SK-N-SH (cell line): ENCODE measurements around the gene MFAP3L. TPM values are rescaled to one million over a fixed set of nuclear protein-coding genes. Genes with fewer than 3 reads are reported as not detected.

Experiments used
- CTCF ChIA-PET: fragments of 300-600, 350-600 bp; formaldehyde crosslinking; extraction: SDS; loops from one replicate; lab custom pipeline; 2021; lab: Yijun Ruan, JAX
- POLR2A ChIA-PET: fragments of 350-600 bp; sonication (Branson Sonifier 250); formaldehyde crosslinking; extraction: SDS; loops from one replicate; lab custom pipeline; 2020; ENCODE audit warnings: antibody characterized with exemption, inconsistent platforms; lab: Yijun Ruan, JAX
- DNase-seq: peaks from one replicate; pipeline ENCODE4 v3.0.0; 2012
- H2AFZ ChIP-seq: fragments of 200-600 bp; sonication (generic); 2 replicates; pipeline ENCODE4 v1.8.1; 2016; ENCODE audit warnings: antibody characterized with exemption, mild to moderate bottlenecking, low read depth
- H3F3A ChIP-seq: fragments of 200-600 bp; sonication (generic); replicated peaks from 2 replicates; pipeline ENCODE3; 2016; ENCODE audit warnings: antibody characterized with exemption, mild to moderate bottlenecking; ENCODE audit not compliant: insufficient read depth
- H3K27ac ChIP-seq, 2 experiments: fragments of 200-500 bp in 1 of 2; fragments of 200-600 bp in 1 of 2; sonication (Bioruptor generic) in 1 of 2; sonication (generic), shearing (Covaris generic) in 1 of 2; 2 replicates each; pipeline versions ENCODE4 v1.5.1 to v1.6.1; 2014 to 2016; ENCODE audit warnings: low read depth in 2 of 2, inconsistent platforms in 1 of 2, low read length in 1 of 2, mild to moderate bottlenecking in 1 of 2, mixed read lengths in 1 of 2
- H3K27me3 ChIP-seq: fragments of 200-600 bp; sonication (generic), shearing (Covaris generic); 2 replicates; pipeline ENCODE4 v1.6.1; 2016; ENCODE audit warnings: mixed run types; ENCODE audit not compliant: insufficient read depth
- H3K36me3 ChIP-seq, 2 experiments: fragments of 200-500 bp in 1 of 2; fragments of 200-600 bp in 1 of 2; sonication (Bioruptor generic) in 1 of 2; sonication (generic) in 1 of 2; replicated peaks in 1 of 2; 2 replicates each; pipeline versions ENCODE3 to v1.5.1; 2014 to 2016; ENCODE audit warnings: low read length in 1 of 2, mild to moderate bottlenecking in 1 of 2; ENCODE audit not compliant: insufficient read depth in 2 of 2, control insufficient read depth in 1 of 2
- H3K4me1 ChIP-seq, 2 experiments: fragments of 200-500 bp in 1 of 2; fragments of 200-600 bp in 1 of 2; sonication (Bioruptor generic) in 1 of 2; sonication (generic), shearing (Covaris generic) in 1 of 2; 2 replicates each; pipeline versions ENCODE4 v1.5.1 to v1.6.1; 2014 to 2016; ENCODE audit warnings: low read depth in 1 of 2, low read length in 1 of 2, mixed run types in 1 of 2; ENCODE audit not compliant: insufficient read depth in 2 of 2, control insufficient read depth in 1 of 2
- H3K4me2 ChIP-seq: fragments of 200-600 bp; sonication (generic), shearing (Covaris generic); 2 replicates; pipeline ENCODE4 v1.6.1; 2017; ENCODE audit warnings: mixed run types
- H3K4me3 ChIP-seq, 2 experiments: fragments of 200-500 bp in 1 of 2; fragments of 200-600 bp in 1 of 2; sonication (Bioruptor generic) in 1 of 2; sonication (generic), shearing (Covaris generic) in 1 of 2; 2 replicates each; pipeline versions ENCODE4 v1.5.1 to v1.8.1; 2014 to 2016; ENCODE audit warnings: low read depth in 2 of 2, inconsistent platforms in 1 of 2, low read length in 1 of 2, mild to moderate bottlenecking in 1 of 2, mixed read lengths in 1 of 2, moderate library complexity in 1 of 2
- H3K79me2 ChIP-seq: fragments of 200-600 bp; sonication (generic); 2 replicates; pipeline ENCODE4 v1.8.1; 2017; ENCODE audit warnings: mild to moderate bottlenecking; ENCODE audit not compliant: insufficient read depth
- H3K9ac ChIP-seq: fragments of 200-600 bp; sonication (generic); 2 replicates; pipeline ENCODE4 v1.6.1; 2017; ENCODE audit warnings: mixed run types
- H3K9me2 ChIP-seq: fragments of 200-600 bp; sonication (generic); 2 replicates; pipeline ENCODE4 v1.6.1; 2017; ENCODE audit warnings: mixed run types
- H3K9me3 ChIP-seq: fragments of 200-600 bp; sonication (generic); 2 replicates; pipeline ENCODE4 v1.6.1; 2017; ENCODE audit warnings: mixed run types, mild to moderate bottlenecking, moderate library complexity
- H4K20me1 ChIP-seq: fragments of 200-600 bp; sonication (generic); 2 replicates; pipeline ENCODE4 v1.6.1; 2017; ENCODE audit warnings: mild to moderate bottlenecking, mixed run types; ENCODE audit not compliant: insufficient read depth
- ELF1 ChIP-seq: IDR thresholded peaks from 2 replicates; pipeline ENCODE4 v1.4.0; 2012
- EP300 ChIP-seq, 2 experiments: IDR thresholded peaks; 2 replicates each; pipeline versions ENCODE4 v1.4.0 to v1.6.1; 2012; ENCODE audit warnings: borderline replicate concordance in 1 of 2, low read depth in 1 of 2, low read length in 1 of 2
- EZH2phosphoT487 ChIP-seq: fragments of 200-600 bp; sonication (generic); IDR thresholded peaks from 2 replicates; pipeline ENCODE4 v1.6.1; 2017; ENCODE audit warnings: low read depth, mixed run types, mild to moderate bottlenecking, antibody characterized with exemption, moderate library complexity, borderline replicate concordance
- FOSL2 ChIP-seq: IDR thresholded peaks from 2 replicates; pipeline ENCODE4 v1.4.0; 2012; ENCODE audit warnings: low read depth, mild to moderate bottlenecking, moderate library complexity, borderline replicate concordance
- FOXJ3 ChIP-seq: sonication (generic); formaldehyde crosslinking; IDR thresholded peaks from 2 replicates; pipeline ENCODE4 v1.5.1; 2020; ENCODE audit warnings: mild to moderate bottlenecking, missing genetic modification reagents
- FOXM1 ChIP-seq: IDR thresholded peaks from 2 replicates; pipeline ENCODE4 v1.4.0; 2012; ENCODE audit warnings: low read depth, mild to moderate bottlenecking
- GABPA ChIP-seq: IDR thresholded peaks from 2 replicates; pipeline ENCODE4 v1.4.0; 2012; ENCODE audit warnings: low read depth, mild to moderate bottlenecking
- GATA2 ChIP-seq: sonication (generic); formaldehyde crosslinking; IDR thresholded peaks from 2 replicates; pipeline ENCODE4 v1.5.0; 2020; ENCODE audit warnings: mild to moderate bottlenecking, missing genetic modification reagents
- JUND ChIP-seq: IDR thresholded peaks from 2 replicates; pipeline ENCODE4 v1.4.0; 2012
- MXI1 ChIP-seq: IDR thresholded peaks from 2 replicates; pipeline ENCODE4 v1.6.1; 2012; ENCODE audit warnings: mild to moderate bottlenecking, low read depth, low read length, improper control_type of control experiment
- NFIC ChIP-seq: IDR thresholded peaks from 2 replicates; pipeline ENCODE4 v1.4.0; 2012; ENCODE audit warnings: borderline replicate concordance
- NRF1 ChIP-seq: IDR thresholded peaks from 2 replicates; pipeline ENCODE4 v1.6.1; 2012; ENCODE audit warnings: low read depth, mild to moderate bottlenecking, low read length
- POLR2AphosphoS5 ChIP-seq: IDR thresholded peaks from 2 replicates; pipeline ENCODE4 v1.6.1; 2012; ENCODE audit warnings: low read depth, low read length
- RAD21 ChIP-seq: IDR thresholded peaks from 2 replicates; pipeline ENCODE4 v1.6.1; 2012; ENCODE audit warnings: mild to moderate bottlenecking, low read length
- RFX5 ChIP-seq: IDR thresholded peaks from 2 replicates; pipeline ENCODE4 v1.6.1; 2012; ENCODE audit warnings: mild to moderate bottlenecking, improper control_type of control experiment, low read length
- SIN3A ChIP-seq: IDR thresholded peaks from 2 replicates; pipeline ENCODE4 v1.6.1; 2012; ENCODE audit warnings: low read depth, mild to moderate bottlenecking, low read length, moderate library complexity, borderline replicate concordance
- TAF1 ChIP-seq: IDR thresholded peaks from 2 replicates; pipeline ENCODE4 v1.6.1; 2012; ENCODE audit warnings: low read depth, mild to moderate bottlenecking, low read length, moderate library complexity, borderline replicate concordance
- TCF12 ChIP-seq: IDR thresholded peaks from 2 replicates; pipeline ENCODE4 v1.4.0; 2012
- TEAD4 ChIP-seq: IDR thresholded peaks from 2 replicates; pipeline ENCODE4 v1.4.0; 2012; ENCODE audit warnings: mild to moderate bottlenecking, borderline replicate concordance; ENCODE audit not compliant: insufficient read depth
- YY1 ChIP-seq: IDR thresholded peaks from 2 replicates; pipeline ENCODE4 v1.4.0; 2012; ENCODE audit warnings: low read depth, mild to moderate bottlenecking
- whole genome bisulfite sequencing: methylation state at CpG from one replicate; pipeline ENCODE4 v1.1.6; 2017; ENCODE audit warnings: low lambda C conversion rate; 5-methylcytosine and 5-hydroxymethylcytosine counted together
- polyA plus RNA-seq, 3 experiments: library from polyadenylated mRNA; depleted of rRNA; stranded (reverse); fragments of >200 nt; gene quantifications; 2 replicates each; pipeline ENCODE4 v1.2.3, GENCODE V29; 2012
- TF ChIP-seq, protein P1 (sequence below): IDR thresholded peaks from 2 replicates; pipeline ENCODE4 v1.4.0; 2012; ENCODE audit warnings: low read depth, borderline replicate concordance
- TF ChIP-seq, protein P2 (sequence below): fragments of 150-350 bp; IDR thresholded peaks from 2 replicates; pipeline ENCODE4 v1.6.1; 2016; ENCODE audit warnings: mild to moderate bottlenecking, low read depth, low read length
- TF ChIP-seq, protein P3 (sequence below): IDR thresholded peaks from 2 replicates; pipeline ENCODE4; 2012
- TF ChIP-seq, protein P4 (sequence below): IDR thresholded peaks from 2 replicates; pipeline ENCODE4 v1.6.1; 2012; ENCODE audit warnings: mild to moderate bottlenecking, low read depth, low read length, moderate library complexity

The MFAP3L gene
- polyA plus RNA-seq, 1 of the 3 experiments (the other 2 are of a cell fraction), result 5.4 TPM

DNA sequence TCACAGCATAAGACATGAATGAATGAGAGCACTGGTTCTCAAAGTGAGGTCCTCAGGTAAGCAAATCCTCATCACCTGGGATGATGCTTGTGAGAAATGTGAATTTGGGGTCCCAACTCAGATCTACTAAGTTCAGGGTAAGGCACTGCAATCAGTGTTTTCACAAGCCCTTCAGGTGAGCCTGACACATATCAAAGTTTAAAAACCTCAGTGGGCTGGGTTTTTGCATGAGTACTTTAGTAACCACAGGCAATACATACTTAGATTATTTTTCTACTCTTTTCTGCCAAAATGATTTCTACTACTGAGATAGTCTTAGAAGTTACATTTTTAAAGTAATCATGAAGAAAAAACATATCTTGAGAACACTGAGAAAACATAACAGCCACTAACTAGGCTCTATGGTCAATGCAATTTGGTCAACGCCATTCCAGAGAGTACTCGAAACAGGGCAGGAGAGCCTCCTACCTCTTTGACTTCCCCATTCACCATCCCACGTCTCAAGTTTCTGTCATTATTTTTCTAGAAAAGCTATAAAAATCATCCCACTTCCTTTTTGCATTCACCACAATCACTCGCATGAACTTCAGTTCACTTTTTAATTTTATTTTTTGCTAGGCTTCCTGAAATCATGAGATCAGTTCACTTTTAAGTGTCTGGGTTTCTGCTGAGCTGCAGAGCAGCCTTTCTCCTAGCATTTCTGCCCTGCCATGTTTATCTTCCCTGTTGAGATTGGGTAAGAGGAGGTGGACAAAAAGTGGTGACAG lies 73.8 kb downstream of the MFAP3L start:
- no peaks in the 10 kb centered on the region for H3K9me3 ChIP-seq
- H3K79me2 ChIP-seq, result no peaks in the 10 kb centered on the region
- no peak overlapping the region for H3K4me3 ChIP-seq
- TF ChIP-seq, protein P1, sequence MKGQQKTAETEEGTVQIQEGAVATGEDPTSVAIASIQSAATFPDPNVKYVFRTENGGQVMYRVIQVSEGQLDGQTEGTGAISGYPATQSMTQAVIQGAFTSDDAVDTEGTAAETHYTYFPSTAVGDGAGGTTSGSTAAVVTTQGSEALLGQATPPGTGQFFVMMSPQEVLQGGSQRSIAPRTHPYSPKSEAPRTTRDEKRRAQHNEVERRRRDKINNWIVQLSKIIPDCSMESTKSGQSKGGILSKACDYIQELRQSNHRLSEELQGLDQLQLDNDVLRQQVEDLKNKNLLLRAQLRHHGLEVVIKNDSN, result no peak
- TF ChIP-seq EZH2phosphoT487 (no peak), MXI1 (no peak), FOXM1 (no peak), ELF1 (no peak), TCF12 (no peak), JUND (no peak), GABPA (no peak), SIN3A (no peak), NFIC (no peak)
- TF ChIP-seq, protein P2, sequence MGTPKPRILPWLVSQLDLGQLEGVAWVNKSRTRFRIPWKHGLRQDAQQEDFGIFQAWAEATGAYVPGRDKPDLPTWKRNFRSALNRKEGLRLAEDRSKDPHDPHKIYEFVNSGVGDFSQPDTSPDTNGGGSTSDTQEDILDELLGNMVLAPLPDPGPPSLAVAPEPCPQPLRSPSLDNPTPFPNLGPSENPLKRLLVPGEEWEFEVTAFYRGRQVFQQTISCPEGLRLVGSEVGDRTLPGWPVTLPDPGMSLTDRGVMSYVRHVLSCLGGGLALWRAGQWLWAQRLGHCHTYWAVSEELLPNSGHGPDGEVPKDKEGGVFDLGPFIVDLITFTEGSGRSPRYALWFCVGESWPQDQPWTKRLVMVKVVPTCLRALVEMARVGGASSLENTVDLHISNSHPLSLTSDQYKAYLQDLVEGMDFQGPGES, result no peak
- TF ChIP-seq, protein P3, sequence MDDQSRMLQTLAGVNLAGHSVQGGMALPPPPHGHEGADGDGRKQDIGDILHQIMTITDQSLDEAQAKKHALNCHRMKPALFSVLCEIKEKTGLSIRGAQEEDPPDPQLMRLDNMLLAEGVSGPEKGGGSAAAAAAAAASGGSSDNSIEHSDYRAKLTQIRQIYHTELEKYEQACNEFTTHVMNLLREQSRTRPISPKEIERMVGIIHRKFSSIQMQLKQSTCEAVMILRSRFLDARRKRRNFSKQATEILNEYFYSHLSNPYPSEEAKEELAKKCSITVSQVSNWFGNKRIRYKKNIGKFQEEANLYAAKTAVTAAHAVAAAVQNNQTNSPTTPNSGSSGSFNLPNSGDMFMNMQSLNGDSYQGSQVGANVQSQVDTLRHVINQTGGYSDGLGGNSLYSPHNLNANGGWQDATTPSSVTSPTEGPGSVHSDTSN, result no peak
- ChIA-PET POLR2A (no interaction called here), CTCF (no interaction called here)
- H3K27ac ChIP-seq, result no peak overlapping the region
- no peak overlapping the region for H2AFZ ChIP-seq
- no peak overlapping the region for H3K4me2 ChIP-seq
- no peak overlapping the region for H3K9ac ChIP-seq
- H3K27me3 ChIP-seq, result no peaks in the 10 kb centered on the region
- H3K9me2 ChIP-seq, result no peaks in the 10 kb centered on the region
- DNase-seq, result no peak
- no peaks in the 10 kb centered on the region for H3K36me3 ChIP-seq
- 79% methylated on average over 4 of the region's 4 CpGs for WGBS
- no peaks in the 10 kb centered on the region for H3F3A ChIP-seq
- peaks cover 0 to 7% of the 10 kb centered on the region in 2 experiments; a peak in 1 of 4 replicates for H3K4me1 ChIP-seq
- H4K20me1 ChIP-seq, result no peaks in the 10 kb centered on the region

DNA sequence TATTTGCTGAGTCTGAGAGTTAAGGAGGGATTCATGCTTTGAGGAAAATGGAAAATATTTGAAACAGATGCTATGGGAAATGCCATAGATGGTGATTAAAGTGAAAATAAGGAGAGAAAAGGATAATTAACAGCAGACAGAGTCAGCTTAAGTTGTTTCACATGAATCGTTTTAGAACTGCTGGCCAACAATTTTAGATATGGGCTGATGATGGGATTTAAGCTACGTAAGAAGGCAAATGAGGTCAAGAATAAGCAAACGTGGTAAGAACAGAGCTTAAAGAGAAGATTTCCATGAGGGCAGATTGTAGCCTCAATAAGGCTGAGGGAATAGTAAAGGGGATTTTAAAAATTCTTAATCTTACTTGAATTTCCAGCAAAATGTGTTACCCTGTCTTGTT lies 77.9 kb downstream of the MFAP3L start:
- no peaks in the 10 kb centered on the region for H3K36me3 ChIP-seq
- H3K9me3 ChIP-seq, result no peaks in the 10 kb centered on the region
- whole genome bisulfite sequencing, result 57% methylated on average over 3 of the region's 3 CpGs
- no peak for DNase-seq
- no peaks in the 10 kb centered on the region for H3F3A ChIP-seq
- peaks cover 0 to 3% of the 10 kb centered on the region in 2 experiments; a peak in 1 of 4 replicates for H3K4me1 ChIP-seq
- no peak overlapping the region for H3K9ac ChIP-seq
- no peak overlapping the region for H3K4me2 ChIP-seq
- no peaks in the 10 kb centered on the region for H3K9me2 ChIP-seq
- H3K4me3 ChIP-seq, result no peak overlapping the region
- ChIA-PET CTCF (interaction anchor here (0.7 kb wide), 1 partner anchor 173 kb away, joined by 3 read pairs; no protein-coding TSS in a partner anchor), POLR2A (no interaction called here)
- no peaks in the 10 kb centered on the region for H3K79me2 ChIP-seq
- no peak overlapping the region for H2AFZ ChIP-seq
- H4K20me1 ChIP-seq, result no peaks in the 10 kb centered on the region
- no peaks in the 10 kb centered on the region for H3K27me3 ChIP-seq
- H3K27ac ChIP-seq, result no peak overlapping the region
- no peak for TF ChIP-seq NRF1
- TF ChIP-seq FOSL2, result no peak
- no peak for TF ChIP-seq FOXJ3 (CRISPR knock-in tag)
- TF ChIP-seq, protein P4, sequence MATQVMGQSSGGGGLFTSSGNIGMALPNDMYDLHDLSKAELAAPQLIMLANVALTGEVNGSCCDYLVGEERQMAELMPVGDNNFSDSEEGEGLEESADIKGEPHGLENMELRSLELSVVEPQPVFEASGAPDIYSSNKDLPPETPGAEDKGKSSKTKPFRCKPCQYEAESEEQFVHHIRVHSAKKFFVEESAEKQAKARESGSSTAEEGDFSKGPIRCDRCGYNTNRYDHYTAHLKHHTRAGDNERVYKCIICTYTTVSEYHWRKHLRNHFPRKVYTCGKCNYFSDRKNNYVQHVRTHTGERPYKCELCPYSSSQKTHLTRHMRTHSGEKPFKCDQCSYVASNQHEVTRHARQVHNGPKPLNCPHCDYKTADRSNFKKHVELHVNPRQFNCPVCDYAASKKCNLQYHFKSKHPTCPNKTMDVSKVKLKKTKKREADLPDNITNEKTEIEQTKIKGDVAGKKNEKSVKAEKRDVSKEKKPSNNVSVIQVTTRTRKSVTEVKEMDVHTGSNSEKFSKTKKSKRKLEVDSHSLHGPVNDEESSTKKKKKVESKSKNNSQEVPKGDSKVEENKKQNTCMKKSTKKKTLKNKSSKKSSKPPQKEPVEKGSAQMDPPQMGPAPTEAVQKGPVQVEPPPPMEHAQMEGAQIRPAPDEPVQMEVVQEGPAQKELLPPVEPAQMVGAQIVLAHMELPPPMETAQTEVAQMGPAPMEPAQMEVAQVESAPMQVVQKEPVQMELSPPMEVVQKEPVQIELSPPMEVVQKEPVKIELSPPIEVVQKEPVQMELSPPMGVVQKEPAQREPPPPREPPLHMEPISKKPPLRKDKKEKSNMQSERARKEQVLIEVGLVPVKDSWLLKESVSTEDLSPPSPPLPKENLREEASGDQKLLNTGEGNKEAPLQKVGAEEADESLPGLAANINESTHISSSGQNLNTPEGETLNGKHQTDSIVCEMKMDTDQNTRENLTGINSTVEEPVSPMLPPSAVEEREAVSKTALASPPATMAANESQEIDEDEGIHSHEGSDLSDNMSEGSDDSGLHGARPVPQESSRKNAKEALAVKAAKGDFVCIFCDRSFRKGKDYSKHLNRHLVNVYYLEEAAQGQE, result no peak
- no peak for TF ChIP-seq YY1
- no peak for TF ChIP-seq RFX5
- TF ChIP-seq TAF1, result no peak
- no peak for TF ChIP-seq RAD21
- TF ChIP-seq SIN3A, result no peak
- TF ChIP-seq JUND, result no peak
- no peak for TF ChIP-seq TEAD4
- TF ChIP-seq GATA2 (CRISPR knock-in tag), result no peak
- no peak for TF ChIP-seq EP300 (IDR thresholded peaks at IDR 0.05; ENCODE audit: borderline replicate concordance in 1 of 2, low read depth in 1 of 2, low read length in 1 of 2)
- TF ChIP-seq POLR2AphosphoS5, result no peak
- TF ChIP-seq FOXM1, result no peak
